ENCODE results near the gene RBSN.

The RBSN gene

DNA sequence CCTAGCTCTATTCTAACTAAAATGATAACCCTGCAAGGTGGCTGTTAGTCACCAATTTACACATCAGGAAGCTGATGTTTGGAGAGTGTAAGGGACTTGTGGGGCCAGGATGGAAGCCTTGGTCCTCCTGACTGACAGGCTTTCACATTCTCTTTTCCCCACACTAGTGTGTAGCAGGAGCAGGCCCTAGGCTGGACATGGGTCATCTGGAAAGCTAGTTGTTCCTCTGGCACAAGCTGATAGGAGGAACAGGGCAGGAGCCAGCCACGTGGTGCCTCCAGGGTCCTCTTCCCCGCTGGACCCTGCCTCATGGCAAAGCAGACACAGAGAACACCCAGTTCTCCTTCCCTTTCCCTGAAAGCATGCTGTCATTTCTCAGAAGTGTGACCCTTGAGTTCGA, 18.1 kb upstream of the RBSN start:
- H3K27ac ChIP-seq, result no peak overlapping the region
- no peak for TF ChIP-seq ZFX (IDR thresholded peaks at IDR 0.05)
- TF ChIP-seq, protein P1, sequence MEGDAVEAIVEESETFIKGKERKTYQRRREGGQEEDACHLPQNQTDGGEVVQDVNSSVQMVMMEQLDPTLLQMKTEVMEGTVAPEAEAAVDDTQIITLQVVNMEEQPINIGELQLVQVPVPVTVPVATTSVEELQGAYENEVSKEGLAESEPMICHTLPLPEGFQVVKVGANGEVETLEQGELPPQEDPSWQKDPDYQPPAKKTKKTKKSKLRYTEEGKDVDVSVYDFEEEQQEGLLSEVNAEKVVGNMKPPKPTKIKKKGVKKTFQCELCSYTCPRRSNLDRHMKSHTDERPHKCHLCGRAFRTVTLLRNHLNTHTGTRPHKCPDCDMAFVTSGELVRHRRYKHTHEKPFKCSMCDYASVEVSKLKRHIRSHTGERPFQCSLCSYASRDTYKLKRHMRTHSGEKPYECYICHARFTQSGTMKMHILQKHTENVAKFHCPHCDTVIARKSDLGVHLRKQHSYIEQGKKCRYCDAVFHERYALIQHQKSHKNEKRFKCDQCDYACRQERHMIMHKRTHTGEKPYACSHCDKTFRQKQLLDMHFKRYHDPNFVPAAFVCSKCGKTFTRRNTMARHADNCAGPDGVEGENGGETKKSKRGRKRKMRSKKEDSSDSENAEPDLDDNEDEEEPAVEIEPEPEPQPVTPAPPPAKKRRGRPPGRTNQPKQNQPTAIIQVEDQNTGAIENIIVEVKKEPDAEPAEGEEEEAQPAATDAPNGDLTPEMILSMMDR (conservative IDR thresholded peaks at IDR 0.05), result no peak

DNA sequence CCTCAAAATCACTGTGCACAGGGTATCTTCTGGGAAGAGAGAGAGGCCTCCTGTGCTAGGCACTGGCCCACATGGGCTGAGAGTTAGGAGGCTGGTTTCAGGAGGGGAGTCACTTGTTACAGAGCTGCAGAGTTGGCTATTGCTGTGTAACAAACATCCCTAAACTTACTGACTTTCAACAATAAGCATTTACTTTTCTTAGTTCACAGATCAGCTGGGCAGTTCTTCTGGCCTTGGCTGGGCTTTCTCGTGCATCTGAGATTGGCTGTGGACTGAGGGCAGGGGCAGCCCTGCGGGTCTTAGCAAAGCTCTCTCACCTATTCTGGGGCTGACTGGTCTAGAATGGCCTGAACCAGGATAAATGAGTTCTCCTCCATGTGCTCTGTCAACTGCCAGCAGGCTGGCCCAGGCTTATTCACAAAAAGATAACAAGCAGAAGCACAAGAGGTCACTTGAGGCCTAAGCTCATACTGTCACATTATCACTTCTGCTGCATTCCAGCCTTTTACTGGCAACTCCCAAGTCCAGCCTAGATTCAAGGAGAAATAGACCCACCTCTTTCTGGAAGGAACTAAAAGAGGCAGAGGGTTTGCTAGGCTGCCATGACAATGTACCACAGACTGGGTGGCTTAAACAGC, 17.2 kb upstream of the RBSN start:
- no peak overlapping the region for H3K27ac ChIP-seq
- TF ChIP-seq ZFX (IDR thresholded peaks at IDR 0.05), result no peak
- TF ChIP-seq, protein P1 (conservative IDR thresholded peaks at IDR 0.05), result no peak

DNA sequence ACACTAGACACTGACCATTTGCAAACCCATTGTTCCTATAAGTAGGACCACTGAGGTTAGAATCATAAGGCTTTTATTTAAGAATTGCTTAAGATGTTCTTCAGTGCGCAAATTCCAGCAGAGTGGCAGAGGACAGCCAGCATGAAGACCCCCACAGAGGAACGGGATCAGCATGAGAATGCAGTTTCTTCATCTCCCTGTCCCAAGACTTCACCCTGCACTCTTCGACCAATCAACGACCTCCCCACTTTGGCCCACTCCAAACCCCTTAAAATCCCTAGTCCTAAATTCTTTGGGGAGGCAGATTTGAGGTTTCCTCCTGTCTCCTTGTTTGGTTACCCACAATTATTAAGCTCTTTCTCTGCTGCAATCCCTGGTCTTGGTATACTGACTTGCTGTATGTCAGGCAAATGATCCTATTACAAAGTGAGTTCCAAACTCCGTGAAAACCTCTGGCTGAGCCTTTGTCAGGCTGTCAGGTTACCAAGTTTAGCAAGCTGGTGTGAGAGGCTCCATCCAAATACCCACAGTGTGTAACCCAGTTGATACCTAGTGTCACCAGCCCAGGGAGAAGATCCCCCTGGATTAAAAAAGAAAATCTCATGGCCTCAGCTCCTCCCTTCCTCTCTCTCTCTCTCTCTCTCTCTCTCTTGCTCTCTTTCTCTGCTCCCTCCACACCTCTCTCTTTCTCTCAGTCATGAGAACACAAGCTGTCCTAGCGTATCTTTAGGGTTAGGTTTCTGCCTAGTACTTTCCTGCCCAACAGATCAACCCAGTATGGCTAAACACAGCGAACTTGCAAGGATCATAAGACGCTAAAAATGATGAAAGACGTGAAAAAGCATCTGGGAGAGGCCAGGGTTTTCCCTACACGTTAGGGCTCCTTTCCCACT, 15.8 kb upstream of the RBSN start:
- TF ChIP-seq ZFX (IDR thresholded peaks at IDR 0.05), result no peak
- TF ChIP-seq, protein P1 (conservative IDR thresholded peaks at IDR 0.05), result no peak
- no peak overlapping the region for H3K27ac ChIP-seq

DNA sequence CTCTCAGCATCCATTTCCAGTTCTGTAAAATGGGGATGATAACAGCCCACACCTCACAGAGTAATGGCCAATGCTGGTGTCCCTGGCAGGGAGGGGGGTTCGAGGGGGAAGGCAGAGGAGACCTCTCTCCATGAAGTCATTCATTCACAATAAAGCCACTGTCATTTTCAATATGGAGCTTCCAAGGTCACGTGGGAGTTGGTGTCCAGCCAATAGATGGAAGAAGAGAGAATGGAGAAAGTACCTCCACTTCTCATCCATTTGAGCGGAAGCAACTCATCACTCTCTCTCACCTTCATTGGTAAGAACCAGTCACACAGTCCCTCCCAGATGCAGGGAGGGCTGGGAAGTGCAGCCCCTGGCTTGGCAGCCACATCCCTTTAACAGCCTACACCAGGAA, 14.9 kb upstream of the RBSN start:
- TF ChIP-seq, protein P1 (conservative IDR thresholded peaks at IDR 0.05), result no peak
- no peak for TF ChIP-seq ZFX (IDR thresholded peaks at IDR 0.05)

DNA sequence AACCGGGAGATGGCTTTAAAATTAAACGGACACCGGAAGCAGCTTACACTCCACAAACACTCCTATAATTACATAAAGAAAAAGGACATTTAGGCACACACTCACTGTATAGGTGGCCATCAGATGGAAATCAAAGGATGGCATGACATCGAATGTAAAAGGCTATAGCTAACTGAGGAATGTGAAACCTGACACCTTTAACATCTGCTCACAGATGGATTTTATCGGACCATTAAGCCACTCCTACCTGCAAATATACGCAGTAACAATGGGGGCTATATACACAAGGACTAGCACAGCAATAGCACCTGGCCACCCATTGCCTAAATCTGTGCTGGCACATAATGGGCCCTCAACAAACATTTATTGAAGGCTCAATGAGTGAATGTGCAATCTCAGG, 14.5 kb upstream of the RBSN start:
- H3K27ac ChIP-seq, result no peak overlapping the region
- TF ChIP-seq ZFX (IDR thresholded peaks at IDR 0.05), result no peak
- TF ChIP-seq, protein P1 (conservative IDR thresholded peaks at IDR 0.05), result no peak

More for the DNA sequence above, 14.9 kb upstream of the RBSN start:
- no peak overlapping the region for H3K27ac ChIP-seq

DNA sequence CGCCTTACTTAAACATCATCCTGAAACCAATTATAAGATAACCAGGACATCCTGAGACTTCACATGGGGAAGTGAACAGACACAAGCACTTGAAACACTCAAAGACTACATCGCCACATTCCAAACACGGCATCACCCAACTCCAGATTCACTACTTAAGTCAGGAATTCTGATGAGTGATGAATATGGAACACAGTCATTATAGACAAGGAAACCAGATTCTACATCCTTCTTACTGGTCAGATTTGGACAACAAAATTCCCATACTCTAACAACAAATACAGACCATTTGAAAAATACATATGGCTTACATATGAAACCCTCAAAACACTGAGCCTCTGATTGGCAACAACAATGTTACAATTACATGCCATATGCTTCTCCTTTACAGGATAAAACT, 13.1 kb upstream of the RBSN start:
- TF ChIP-seq, protein P1 (conservative IDR thresholded peaks at IDR 0.05), result no peak
- no peak for TF ChIP-seq ZFX (IDR thresholded peaks at IDR 0.05)
- H3K27ac ChIP-seq, result no peak overlapping the region

DNA sequence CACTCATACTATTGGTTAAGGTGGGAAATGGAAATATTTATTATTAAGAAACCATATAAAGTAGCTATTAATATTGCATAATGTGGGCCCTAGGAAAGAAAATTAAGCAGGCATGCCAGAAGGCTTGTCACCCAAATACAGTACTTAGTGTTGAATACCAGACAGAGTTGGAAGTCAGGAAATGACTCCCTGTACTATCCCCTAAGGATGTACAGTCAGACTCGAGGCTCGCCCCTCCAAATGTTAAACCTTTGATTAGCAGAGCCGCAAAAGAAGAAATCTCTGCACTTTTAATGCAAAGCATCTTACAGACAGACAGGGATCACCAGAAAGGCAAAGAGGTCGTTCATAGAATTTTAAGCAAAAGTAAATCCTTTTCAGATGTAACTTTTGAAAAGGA, 11.3 kb upstream of the RBSN start:
- no peak overlapping the region for H3K27ac ChIP-seq
- no peak for TF ChIP-seq ZFX (IDR thresholded peaks at IDR 0.05)
- TF ChIP-seq, protein P1 (conservative IDR thresholded peaks at IDR 0.05), result no peak
